Left lung (tissue), 10 donors: ENCODE results near the gene SDR42E1. TPM values are rescaled to one million over a fixed set of nuclear protein-coding genes. Genes with fewer than 3 reads are reported as not detected.

Experiments
- ATAC-seq: fragments of 200-7000 bp; cut with Tn5 transposase; one replicate; pipeline ENCODE4 v1.9.1; 2020; ENCODE audit warnings: moderate library complexity
- DNase-seq, 4 donors: peaks; one replicate each; pipeline ENCODE4 v3.0.0-alpha.2; 2013 to 2020
- H3K27ac ChIP-seq, 2 donors: fragments of 200-600 bp; sonication (generic) in 1 of 2; one replicate each; pipeline versions ENCODE4 v1.5.0 to v1.8.0; 2020 to 2021
- H3K27me3 ChIP-seq, 2 donors: fragments of 200-600 bp; sonication (generic) in 1 of 2; one replicate each; pipeline versions ENCODE4 v1.5.0 to v1.8.0; 2020 to 2021
- H3K36me3 ChIP-seq, 2 donors: fragments of 200-600 bp; sonication (generic) in 1 of 2; one replicate each; pipeline versions ENCODE4 v1.5.0 to v1.8.0; 2020 to 2021
- H3K4me1 ChIP-seq, 2 donors: fragments of 200-600 bp; one replicate each; pipeline ENCODE4 v1.8.0; 2021
- H3K4me3 ChIP-seq, 2 donors: fragments of 200-600 bp; sonication (generic) in 1 of 2; one replicate each; pipeline versions ENCODE4 v1.5.0 to v1.8.0; 2020 to 2021; ENCODE audit warnings: mild to moderate bottlenecking in 1 of 2
- H3K9me3 ChIP-seq, 2 donors: fragments of 200-600 bp; sonication (generic) in 1 of 2; one replicate each; pipeline versions ENCODE4 v1.5.0 to v1.8.0; 2020 to 2021
- CTCF ChIP-seq, 2 donors: fragments of 200-600 bp; sonication (generic) in 1 of 2; IDR thresholded peaks; one replicate each; pipeline versions ENCODE4 v1.5.0 to v1.8.0; 2021; ENCODE audit warnings: antibody characterized with exemption in 2 of 2
- intact Hi-C, 2 donors: fragments of 100-400 bp; cut with DNase I; formaldehyde crosslinking; loops; one replicate each; pipeline versions ENCODE4 v1.11.2 to v1.14.2; 2022
- polyA plus RNA-seq, 6 donors: library from polyadenylated mRNA; unstranded; fragments of 120-200 nt; gene quantifications; one replicate each; pipeline ENCODE4 v1.2.1, GENCODE V29; 2013; ENCODE audit not compliant: insufficient read length in 6 of 6
- total RNA-seq, 2 donors: library from RNA; stranded (reverse); fragmentation: NEBNext Ultra II Directional; extraction: Animal tissue kit (Norgen Biotek cat#: 25700); gene quantifications; one replicate each; pipeline ENCODE4 v1.2.1, GENCODE V29; 2021
- donor health status: DM: no; HTN: yes; CAD: no.
- donor health status: DM: no; HTN: no; CAD: no.

Gene SDR42E1
- total and polyA plus RNA-seq, 8 donors, result 7.0 to 9.3 (median 8.7) TPM

DNA sequence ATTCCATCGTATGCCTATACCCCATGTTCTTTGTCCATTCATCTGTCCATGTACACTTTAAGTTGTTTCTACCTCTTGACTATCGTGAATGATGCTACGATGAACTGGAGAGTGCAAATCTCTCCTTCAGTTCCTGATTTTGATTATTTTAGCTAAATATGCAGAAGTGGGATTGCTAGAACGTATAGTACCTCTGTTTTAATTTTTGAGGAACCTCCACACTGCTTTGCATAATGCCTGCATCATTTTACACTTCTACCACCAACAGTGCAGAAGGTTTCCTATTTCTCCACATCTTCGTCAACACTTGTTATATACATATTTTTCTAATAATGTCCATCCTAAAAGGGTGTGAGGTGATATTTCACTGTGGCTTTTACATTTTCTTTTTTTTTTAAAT is 43.9 kb downstream of the SDR42E1 start:
- Histone ChIP-seq H3K27ac (no peak overlapping the region), H3K27me3 (no peaks in the 10 kb centered on the region), H3K4me1 (no peaks in the 10 kb centered on the region), H3K36me3 (no peaks in the 10 kb centered on the region), H3K9me3 (peaks cover 0 to 16% of the 10 kb centered on the region in 2 donors), H3K4me3 (no peak overlapping the region)
- intact Hi-C loops, result no loop called here
- no peak for TF ChIP-seq CTCF (IDR thresholded peaks at IDR 0.05)
- DNase-seq (no peak), ATAC-seq (no peak)

DNA sequence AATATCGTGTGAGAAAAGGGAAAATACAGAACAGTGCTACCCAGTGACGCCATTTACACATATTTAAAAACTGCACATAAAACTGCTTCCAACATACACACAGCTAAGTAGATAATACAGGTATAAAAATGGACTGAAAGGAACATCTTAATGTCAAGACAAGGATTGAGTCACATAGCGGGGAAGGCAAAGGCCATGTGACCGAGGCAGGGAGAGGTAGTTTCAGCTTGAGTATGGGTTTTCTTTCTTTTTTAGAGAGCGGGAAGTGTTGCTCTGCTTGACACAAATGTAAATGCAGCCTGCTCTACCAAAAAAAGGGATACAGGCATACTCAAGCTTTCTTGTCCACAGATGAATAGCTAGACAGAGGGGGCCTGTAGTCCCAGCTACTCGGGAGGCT is 46.5 kb downstream of the SDR42E1 start:
- no peaks in the 10 kb centered on the region for H3K4me1 ChIP-seq
- DNase-seq, result no peak
- intact Hi-C loops, result no loop called here
- H3K9me3 ChIP-seq, result no peaks in the 10 kb centered on the region
- peaks cover 0 to 2% of the 10 kb centered on the region in 2 donors for H3K36me3 ChIP-seq
- ATAC-seq, result no peak
- H3K4me3 ChIP-seq, result no peak overlapping the region
- no peak overlapping the region for H3K27ac ChIP-seq
- H3K27me3 ChIP-seq, result no peaks in the 10 kb centered on the region
- no peak for TF ChIP-seq CTCF (IDR thresholded peaks at IDR 0.05)

DNA sequence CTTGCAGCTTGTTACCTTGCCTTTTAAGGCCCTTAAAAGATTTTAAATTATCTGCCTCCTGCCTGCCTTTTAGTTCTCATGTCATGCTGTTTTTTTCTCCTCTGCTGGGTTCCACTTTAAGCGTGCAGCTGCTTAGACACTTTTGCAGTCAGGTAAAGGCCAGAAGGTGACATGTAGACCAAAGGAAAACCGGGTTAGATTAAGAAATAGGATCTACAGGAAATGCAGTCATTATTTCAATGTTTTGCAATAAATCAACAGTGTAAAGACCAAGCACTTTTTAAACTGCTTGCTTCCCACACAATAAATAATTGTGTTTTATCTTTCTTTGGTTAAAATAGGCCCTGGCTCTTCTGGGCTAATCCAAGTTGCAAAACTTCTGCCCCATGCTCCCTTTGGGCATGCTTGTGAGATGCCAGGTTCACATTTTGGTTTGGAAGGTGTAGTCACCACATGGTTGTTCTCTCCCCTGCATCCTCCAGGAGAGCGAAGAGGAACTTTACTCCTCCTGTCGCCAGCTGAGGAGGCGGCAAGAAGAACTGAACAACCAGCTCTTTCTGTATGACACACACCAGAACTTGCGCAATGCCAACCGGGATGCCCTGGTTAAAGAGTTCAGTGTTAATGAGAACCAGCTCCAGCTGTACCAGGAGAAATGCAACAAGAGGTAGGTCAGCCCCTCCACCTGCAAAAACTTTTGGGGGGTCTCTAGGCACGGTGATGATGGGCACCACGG is 54.9 kb downstream of the SDR42E1 start:
- no peaks in the 10 kb centered on the region for H3K4me1 ChIP-seq
- H3K27ac ChIP-seq, result no peak overlapping the region
- peaks cover 0 to 10% of the 10 kb centered on the region in 2 donors for H3K9me3 ChIP-seq
- intact Hi-C loops, result no loop called here
- peaks cover 0 to 48% of the 10 kb centered on the region in 2 donors for H3K36me3 ChIP-seq
- H3K27me3 ChIP-seq, result no peaks in the 10 kb centered on the region
- DNase-seq (peak in 1 of 4 donors; percentile 53), ATAC-seq (peak; percentile 36)
- no peak for TF ChIP-seq CTCF (IDR thresholded peaks at IDR 0.05)
- no peak overlapping the region for H3K4me3 ChIP-seq

- Histone ChIP-seq H3K9me3 (peaks cover 0 to 23% of the 10 kb centered on the region in 2 donors), H3K27me3 (no peaks in the 10 kb centered on the region), H3K36me3 (peaks cover 0 to 60% of the 10 kb centered on the region in 2 donors), H3K27ac (no peak overlapping the region), H3K4me1 (no peaks in the 10 kb centered on the region), H3K4me3 (no peak overlapping the region)
- no peak for ATAC-seq
- intact Hi-C loops, result no loop called here
- no peak for TF ChIP-seq CTCF (IDR thresholded peaks at IDR 0.05)
- DNase-seq, result no peak
Measured at GRCh38 chr16:81951564-81951963, 59.7 kb downstream of the SDR42E1 start.

- no peak overlapping the region for H3K4me3 ChIP-seq
- ATAC-seq, result no peak
- H3K9me3 ChIP-seq, result peaks cover 0 to 12% of the 10 kb centered on the region in 2 donors
- H3K4me1 ChIP-seq, result no peaks in the 10 kb centered on the region
- no peak overlapping the region for H3K27ac ChIP-seq
- no peak for DNase-seq
- H3K36me3 ChIP-seq, result peaks cover 0 to 81% of the 10 kb centered on the region in 2 donors
- intact Hi-C loops, result no loop called here
- no peaks in the 10 kb centered on the region for H3K27me3 ChIP-seq
- no peak for TF ChIP-seq CTCF (IDR thresholded peaks at IDR 0.05)
Measured at GRCh38 chr16:81946206-81946605, 65.1 kb downstream of the SDR42E1 start.
